ENCODE data around the gene UNG. TPM values are rescaled to one million over a fixed set of nuclear protein-coding genes. Genes with fewer than 3 reads are reported as not detected.

UNG gene
- total and polyA plus RNA-seq, 9 of the 15 experiments (the other 6 are each of a cell fraction or from before 2014, with no cell fraction given) = 8.4 to 59.8 (median 41.0) TPM

GRCh38 chr12:109054520-109054919 lies 42.9 kb upstream of the UNG start (continued):
- TF ChIP-seq JUND (IDR thresholded peaks at IDR 0.05; ENCODE audit: borderline replicate concordance, low read depth, low read length) (no peak), JUND (tag; IDR thresholded peaks at IDR 0.05; ENCODE audit: borderline replicate concordance, low read depth, low read length) (no peak)

DNA sequence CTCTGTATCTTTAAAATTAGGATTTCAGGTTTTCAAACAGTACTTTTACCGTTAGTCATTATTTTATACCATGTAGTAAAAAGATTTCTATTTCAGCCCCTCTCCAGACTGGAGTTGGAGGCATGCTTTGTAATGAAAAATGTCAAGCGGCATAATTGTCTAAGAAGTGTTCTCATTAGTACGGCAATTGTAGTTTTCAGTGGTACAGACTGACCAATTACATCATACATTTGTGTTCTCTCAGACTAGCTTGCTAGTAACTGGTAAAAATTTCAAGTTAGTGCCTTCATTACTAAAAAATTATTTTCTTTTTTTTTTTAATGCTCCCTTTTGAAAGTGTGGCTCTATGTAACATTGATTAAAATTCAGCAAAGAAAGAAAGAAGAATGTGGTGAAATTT lies 40.5 kb upstream of the UNG start:
- Histone ChIP-seq H3K36me3 (ENCODE audit: control insufficient read depth, insufficient read depth, low read length) (peaks cover 9% of the 10 kb centered on the region; the same call in 2 of the 3 replicates), H3K9me1 (ENCODE audit: control insufficient read depth, insufficient read depth, low read length) (no peaks in the 10 kb centered on the region), H4K20me1 (replicated peaks; ENCODE audit: control insufficient read depth, insufficient read depth, low read length) (no peaks in the 10 kb centered on the region), H3K27me3 (ENCODE audit: control insufficient read depth in 2 of 2, insufficient read depth in 2 of 2, low read length in 2 of 2) (no peaks in the 10 kb centered on the region), H3K79me2 (ENCODE audit: control insufficient read depth, insufficient read depth, low read length) (peaks cover 11% of the 10 kb centered on the region; the same call in 1 of the 3 replicates), H3K9me3 (replicated peaks; ENCODE audit: control insufficient read depth, insufficient read depth, low read depth, low read length) (no peaks in the 10 kb centered on the region), H3K4me3 (no peak overlapping the region), H3K9ac (ENCODE audit: insufficient read depth in 1 of 2, low read depth in 2 of 2, low read length in 2 of 2) (no peak overlapping the region), H3K27ac (ENCODE audit: extremely low read depth, low read depth, low read length) (no peak overlapping the region), H3K4me1 (replicated peaks in 1 of 2; ENCODE audit: control insufficient read depth in 2 of 2, insufficient read depth in 2 of 2, low read length in 2 of 2) (peaks cover 0 to 2% of the 10 kb centered on the region in 2 experiments; a peak in 2 of 5 replicates), H3K4me2 (ENCODE audit: insufficient read depth, low read length) (no peak overlapping the region), H2AFZ (ENCODE audit: low read depth, low read length) (no peak overlapping the region)
- ATAC-seq (no peak), DNase-seq (ENCODE audit: extremely low read depth in 1 of 4, low spot score in 3 of 4) (no peak), FAIRE-seq (no peak)
- POLR2A ChIA-PET = no interaction called here
- intact Hi-C loops (cut with micrococcal nuclease) (no loop called here), in situ Hi-C loops (cut with MboI) (no loop called here)
- CTCF ChIA-PET (ENCODE audit: low intra/inter-chr PET ratio) = no interaction called here
- TF ChIP-seq MYC (IDR thresholded peaks at IDR 0.05; ENCODE audit: low read depth, low read length) (no peak), MYC (CRISPR knock-in tag; IDR thresholded peaks at IDR 0.05; ENCODE audit: borderline replicate concordance, low read depth) (no peak), SNRNP70 (optimal IDR thresholded peaks at IDR 0.05; ENCODE audit: low read depth, low read length) (no peak), ZSCAN29 (IDR thresholded peaks at IDR 0.05) (no peak), FOXA1 (IDR thresholded peaks at IDR 0.05; ENCODE audit: borderline replicate concordance) (no peak), ZNF3 (CRISPR knock-in tag; IDR thresholded peaks at IDR 0.05) (no peak)
- WGBS (ENCODE audit: insufficient coverage, low coverage, missing lambda C conversion rate) = 74% methylated on average over 3 of the region's 3 CpGs
- BruUV-seq (replicated peaks) = no TSS peak

Measured in K562 (cell line).